ENCODE measurements around the gene PRXL2B. TPM values are rescaled to one million over a fixed set of nuclear protein-coding genes. Genes with fewer than 3 reads are reported as not detected.

Gene PRXL2B
- total RNA-seq, 4 donors from 2014 or later: 6.4 to 11.1 (median 7.4) TPM

DNA sequence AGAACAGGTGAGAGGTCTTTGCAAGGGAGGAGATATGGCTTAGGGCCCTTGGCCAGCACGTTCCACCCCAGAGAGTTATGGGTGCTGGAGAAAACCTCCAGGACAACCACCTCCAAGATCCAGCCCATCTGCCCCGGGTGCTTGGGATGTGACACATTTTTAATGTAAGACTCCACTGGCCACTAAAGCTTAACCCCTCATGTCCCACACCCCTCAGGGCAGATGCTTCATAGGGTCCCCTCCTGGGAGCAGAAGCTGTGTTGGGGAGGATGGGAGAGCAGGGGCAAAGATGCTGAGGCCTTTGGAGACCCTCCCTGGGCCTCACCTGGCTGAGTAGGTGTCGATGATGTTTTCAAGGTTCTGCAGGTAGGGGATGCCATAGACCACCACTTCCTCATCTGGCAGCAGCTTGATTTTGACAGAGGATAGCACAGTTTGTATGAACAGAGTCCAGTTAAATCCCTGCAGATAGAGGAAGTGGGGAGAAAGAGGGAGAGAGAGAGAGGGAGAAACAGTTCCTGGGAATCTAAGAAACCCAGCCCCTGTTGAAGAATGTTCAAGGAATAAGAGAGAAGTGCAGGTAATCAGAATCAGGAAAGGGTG lies 11.9 kb downstream of the PRXL2B start:
- TF ChIP-seq, protein P1, sequence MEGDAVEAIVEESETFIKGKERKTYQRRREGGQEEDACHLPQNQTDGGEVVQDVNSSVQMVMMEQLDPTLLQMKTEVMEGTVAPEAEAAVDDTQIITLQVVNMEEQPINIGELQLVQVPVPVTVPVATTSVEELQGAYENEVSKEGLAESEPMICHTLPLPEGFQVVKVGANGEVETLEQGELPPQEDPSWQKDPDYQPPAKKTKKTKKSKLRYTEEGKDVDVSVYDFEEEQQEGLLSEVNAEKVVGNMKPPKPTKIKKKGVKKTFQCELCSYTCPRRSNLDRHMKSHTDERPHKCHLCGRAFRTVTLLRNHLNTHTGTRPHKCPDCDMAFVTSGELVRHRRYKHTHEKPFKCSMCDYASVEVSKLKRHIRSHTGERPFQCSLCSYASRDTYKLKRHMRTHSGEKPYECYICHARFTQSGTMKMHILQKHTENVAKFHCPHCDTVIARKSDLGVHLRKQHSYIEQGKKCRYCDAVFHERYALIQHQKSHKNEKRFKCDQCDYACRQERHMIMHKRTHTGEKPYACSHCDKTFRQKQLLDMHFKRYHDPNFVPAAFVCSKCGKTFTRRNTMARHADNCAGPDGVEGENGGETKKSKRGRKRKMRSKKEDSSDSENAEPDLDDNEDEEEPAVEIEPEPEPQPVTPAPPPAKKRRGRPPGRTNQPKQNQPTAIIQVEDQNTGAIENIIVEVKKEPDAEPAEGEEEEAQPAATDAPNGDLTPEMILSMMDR (IDR thresholded peaks at IDR 0.05; ENCODE audit: low read depth): no peak

DNA sequence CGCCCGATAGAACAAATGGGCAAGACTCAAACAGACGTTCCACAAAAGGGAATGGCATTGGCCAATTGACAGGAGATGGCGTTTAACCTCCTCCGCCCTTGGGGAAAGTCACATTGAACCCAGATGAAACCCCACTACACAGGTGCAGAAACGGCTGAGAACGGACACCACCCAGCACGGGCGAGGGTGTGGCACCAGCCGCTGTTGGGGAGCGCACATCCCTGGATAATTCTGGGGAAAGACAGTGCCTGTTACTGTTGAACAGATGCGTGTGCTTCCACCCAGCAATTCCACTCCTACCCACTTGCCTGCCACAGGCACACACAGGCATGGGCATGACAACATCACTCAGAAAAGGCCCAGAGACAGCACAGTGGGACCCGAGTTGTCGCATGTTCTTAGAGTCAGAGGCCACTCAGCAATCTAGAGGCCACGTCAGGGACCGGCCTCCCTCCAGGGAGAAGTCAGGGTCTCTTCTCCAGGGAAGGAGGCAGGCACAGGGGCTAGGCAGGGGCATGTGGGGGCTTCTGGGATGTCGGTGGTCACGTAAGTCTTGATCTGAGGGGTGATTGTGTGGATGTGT lies 15.2 kb downstream of the PRXL2B start:
- TF ChIP-seq, protein P1 (IDR thresholded peaks at IDR 0.05; ENCODE audit: low read depth): no peak

DNA sequence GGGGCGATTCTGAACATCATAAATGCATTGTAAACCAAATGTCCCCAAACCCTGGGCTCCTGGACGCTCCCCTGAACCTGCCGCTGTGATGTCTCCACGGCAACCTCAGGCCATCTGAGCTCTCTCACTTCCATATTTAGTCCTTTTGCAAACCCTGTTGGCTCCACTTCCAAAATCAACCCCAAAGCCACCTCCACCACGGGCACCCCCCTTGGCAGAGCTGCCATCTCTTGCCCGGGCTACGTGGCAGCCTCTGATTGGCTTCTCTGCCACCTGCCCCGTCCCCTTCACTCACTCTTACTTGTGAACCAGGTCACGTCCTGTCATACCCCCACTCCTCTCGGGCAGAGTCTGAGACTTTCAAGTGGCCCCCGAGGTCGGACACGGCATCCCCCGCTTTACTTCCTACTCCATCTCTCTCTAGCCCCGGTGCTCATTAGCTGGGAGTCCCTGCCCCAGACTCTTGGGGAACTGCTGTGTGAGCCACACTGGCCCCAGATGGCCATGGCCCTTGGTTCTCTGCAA lies 15.8 kb downstream of the PRXL2B start:
- TF ChIP-seq, protein P1 (IDR thresholded peaks at IDR 0.05; ENCODE audit: low read depth): no peak

DNA sequence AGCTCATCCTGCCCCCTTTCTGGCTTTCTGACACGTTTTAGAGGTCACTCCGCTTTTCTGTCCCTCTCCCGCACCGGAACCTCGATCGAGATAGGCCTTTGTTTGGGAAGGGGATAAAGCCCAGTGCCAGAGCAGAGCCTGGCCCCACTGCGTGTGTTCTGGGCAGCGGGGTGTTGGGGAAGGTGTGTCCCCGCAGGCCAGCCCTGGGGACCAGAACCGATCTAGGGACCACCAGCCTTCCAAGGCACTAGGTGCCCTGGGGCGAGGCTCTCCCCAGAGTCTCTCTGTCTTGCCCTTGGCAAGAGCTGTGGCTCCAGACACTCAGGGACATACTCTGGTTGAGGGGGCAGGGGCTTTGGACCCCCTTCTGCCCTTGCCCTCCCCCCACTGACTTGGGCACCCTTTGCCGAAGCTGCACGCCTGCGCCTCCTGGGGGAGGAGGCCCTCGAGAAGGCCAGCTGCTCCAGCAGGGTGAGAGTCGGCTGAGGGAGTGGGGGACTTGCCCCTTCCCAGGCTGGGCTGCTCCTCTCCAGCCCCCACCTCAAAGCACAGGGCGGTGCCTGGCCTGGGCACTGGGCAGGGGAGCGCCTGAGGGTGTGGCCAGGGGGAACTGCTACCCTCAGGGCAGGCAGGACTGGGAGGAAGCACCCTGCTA lies 16.4 kb downstream of the PRXL2B start:
- TF ChIP-seq, protein P1 (IDR thresholded peaks at IDR 0.05; ENCODE audit: low read depth): no peak

DNA sequence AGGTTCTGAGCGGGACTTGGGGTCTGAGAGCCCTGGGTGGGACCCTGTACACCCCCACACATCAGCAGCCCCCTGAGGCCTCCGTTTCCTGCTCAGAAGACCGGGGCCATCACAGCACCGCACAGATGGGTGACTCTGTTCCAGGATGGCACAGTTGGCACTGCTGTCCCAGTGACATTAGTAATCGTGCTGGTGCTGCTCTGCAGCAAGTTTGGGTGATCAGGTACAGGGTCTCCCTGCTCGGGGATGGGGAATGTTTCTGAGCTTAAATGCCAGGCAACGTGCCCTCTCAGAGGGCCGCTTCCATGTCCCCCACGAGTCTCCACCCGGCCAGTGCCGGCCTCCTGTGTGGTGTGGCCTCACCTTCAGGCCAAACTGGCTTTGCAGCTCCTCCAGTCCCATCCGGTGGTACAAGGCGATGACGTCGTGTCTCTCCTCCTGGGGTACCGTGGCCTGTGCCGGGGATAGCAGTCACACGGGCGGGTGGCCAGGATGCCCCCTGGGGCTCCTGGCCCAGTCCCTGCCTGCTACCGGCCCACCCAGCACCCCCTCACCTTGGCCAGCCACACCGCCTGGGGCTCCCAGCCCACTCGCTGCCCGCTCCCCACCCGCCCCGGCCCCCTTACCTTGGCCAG lies 17.1 kb downstream of the PRXL2B start:
- TF ChIP-seq, protein P1 (IDR thresholded peaks at IDR 0.05; ENCODE audit: low read depth): no peak

DNA sequence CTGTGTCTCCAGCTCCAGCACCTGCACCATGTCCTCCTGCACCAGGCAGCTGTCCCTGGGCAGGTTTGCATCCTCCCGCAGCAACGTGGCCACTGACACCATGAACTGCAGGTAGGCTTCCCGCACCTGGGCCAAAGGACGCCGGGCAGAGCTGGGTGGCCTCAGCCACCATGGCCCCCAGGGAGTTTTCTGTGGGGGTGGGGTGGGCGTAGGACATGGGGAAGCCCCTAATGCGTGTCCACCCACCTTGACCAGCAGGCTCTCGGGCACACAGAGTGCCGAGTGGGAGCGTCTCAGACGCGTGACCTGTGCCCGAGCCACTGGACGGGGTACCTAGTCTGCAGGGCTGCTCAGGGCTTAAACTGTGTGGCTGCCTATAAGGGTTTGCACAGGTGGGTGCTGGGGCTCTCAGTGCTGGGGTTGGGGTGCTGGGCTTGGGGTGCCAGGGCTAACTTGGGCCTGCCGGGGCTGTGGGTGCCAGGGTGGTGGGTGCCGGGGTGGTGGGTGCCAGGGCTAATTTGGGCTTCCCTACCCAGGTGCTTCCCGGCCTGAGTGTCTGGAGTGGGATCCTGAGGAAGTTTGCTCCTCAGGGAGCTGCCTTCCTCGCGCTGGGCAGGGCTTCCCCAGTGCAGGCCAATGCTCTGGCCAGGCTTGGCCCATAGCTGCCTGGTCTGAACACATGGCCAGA lies 17.7 kb downstream of the PRXL2B start:
- TF ChIP-seq, protein P1 (IDR thresholded peaks at IDR 0.05; ENCODE audit: low read depth): no peak

All from subcutaneous adipose tissue (tissue), 4 donors.